C4-2B (cell line): ENCODE measurements around the gene MYL10.

Source experiments
- CTCF ChIP-seq: fragments of 450-650 bp; conservative IDR thresholded peaks from 2 replicates; pipeline ENCODE4 v1.5.1; 2017; ENCODE audit warnings: mild to moderate bottlenecking
- ZFX ChIP-seq: fragments of 450-650 bp; IDR thresholded peaks from 2 replicates; pipeline ENCODE4 v1.6.1; 2017

DNA sequence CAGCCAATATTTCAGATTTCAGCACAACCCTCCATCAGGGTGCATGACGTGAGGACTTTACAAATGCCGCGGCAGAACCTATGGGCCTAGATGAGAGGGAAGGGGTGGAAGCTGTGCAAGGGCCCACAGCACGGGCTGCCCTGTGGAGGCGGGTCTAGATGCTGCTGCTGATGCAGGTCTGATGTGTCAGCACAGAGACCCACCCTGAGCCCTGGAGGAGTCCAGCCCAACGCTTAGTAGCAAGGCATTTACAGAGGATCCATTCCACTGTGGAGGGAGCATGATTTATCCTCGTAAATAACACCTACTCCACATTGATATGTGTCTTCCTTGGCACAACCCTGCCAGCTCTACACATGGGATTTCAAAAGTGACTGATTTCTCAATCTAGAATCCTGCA is 48.5 kb downstream of the MYL10 start:
- TF ChIP-seq CTCF (no peak), ZFX (no peak)
